ENCODE results near the gene GLCE.

DNA sequence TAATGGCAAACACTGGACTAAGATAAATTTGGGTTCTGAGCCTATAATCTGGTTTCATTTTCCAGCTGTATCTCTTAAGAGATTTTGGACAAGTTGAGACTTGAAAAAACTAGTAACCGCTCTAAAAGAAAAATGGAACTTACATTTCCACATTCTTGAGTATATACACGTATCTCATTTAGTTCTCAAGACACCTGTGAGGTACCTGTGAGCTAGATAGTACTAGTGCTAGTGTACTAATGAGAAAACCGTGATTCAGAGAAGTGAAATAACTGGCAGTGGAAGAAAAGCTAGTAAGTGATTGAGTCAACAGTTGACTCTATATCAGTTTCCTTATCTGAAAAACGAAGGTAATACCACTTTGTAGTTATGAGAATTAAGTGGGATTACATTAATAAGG, 76.1 kb downstream of the GLCE start:
- TF ChIP-seq POLR2A (IDR thresholded peaks at IDR 0.05) (no peak), POLR2AphosphoS5 (IDR thresholded peaks at IDR 0.05) (no peak), EP300 (IDR thresholded peaks at IDR 0.05) (no peak)
- TF ChIP-seq, protein P1, sequence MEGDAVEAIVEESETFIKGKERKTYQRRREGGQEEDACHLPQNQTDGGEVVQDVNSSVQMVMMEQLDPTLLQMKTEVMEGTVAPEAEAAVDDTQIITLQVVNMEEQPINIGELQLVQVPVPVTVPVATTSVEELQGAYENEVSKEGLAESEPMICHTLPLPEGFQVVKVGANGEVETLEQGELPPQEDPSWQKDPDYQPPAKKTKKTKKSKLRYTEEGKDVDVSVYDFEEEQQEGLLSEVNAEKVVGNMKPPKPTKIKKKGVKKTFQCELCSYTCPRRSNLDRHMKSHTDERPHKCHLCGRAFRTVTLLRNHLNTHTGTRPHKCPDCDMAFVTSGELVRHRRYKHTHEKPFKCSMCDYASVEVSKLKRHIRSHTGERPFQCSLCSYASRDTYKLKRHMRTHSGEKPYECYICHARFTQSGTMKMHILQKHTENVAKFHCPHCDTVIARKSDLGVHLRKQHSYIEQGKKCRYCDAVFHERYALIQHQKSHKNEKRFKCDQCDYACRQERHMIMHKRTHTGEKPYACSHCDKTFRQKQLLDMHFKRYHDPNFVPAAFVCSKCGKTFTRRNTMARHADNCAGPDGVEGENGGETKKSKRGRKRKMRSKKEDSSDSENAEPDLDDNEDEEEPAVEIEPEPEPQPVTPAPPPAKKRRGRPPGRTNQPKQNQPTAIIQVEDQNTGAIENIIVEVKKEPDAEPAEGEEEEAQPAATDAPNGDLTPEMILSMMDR (IDR thresholded peaks at IDR 0.05): no peak
